SK-N-SH treated with all-trans-retinoic acid at 6 μM for 48 hours (cell line): ENCODE results near the gene ADAMTS13.
A peak's percentile ranks its signal among the peaks of the same experiment; 100 is the strongest.

Experiments
- ATAC-seq: fragments of 200-7000 bp; cut with Tn5 transposase; 3 replicates; pipeline ENCODE4 v1.9.1; 2020; ENCODE audit warnings: mild to moderate bottlenecking, moderate library complexity
- ARNTL ChIP-seq: fragments of 450-650 bp; formaldehyde crosslinking; IDR thresholded peaks from 2 replicates; pipeline ENCODE4 v1.5.0; 2020; ENCODE audit warnings: low read depth, mild to moderate bottlenecking, moderate library complexity, borderline replicate concordance
- BACH2 ChIP-seq: fragments of 250-450 bp; sonication (Bioruptor Pico); IDR thresholded peaks from 2 replicates; pipeline ENCODE4 v1.9.0; 2021; ENCODE audit warnings: mild to moderate bottlenecking, borderline replicate concordance
- CSDC2 ChIP-seq: fragments of 250-450 bp; sonication (Bioruptor Pico); IDR thresholded peaks from 2 replicates; pipeline ENCODE4 v1.5.0; 2020; ENCODE audit warnings: mild to moderate bottlenecking, moderate library complexity
- ESRRG ChIP-seq: fragments of 250-450 bp; sonication (Bioruptor Pico); IDR thresholded peaks from 2 replicates; pipeline ENCODE4 v1.6.1; 2021; ENCODE audit warnings: mild to moderate bottlenecking
- GLIS3 ChIP-seq: fragments of 250-450 bp; sonication (Bioruptor Pico); IDR thresholded peaks from 2 replicates; pipeline ENCODE4 v1.5.0; 2020; ENCODE audit warnings: mild to moderate bottlenecking, moderate library complexity
- ISL1 ChIP-seq: fragments of 250-450 bp; sonication (Bioruptor Pico); IDR thresholded peaks from 2 replicates; pipeline ENCODE4 v2.1.2; 2022; ENCODE audit warnings: mild to moderate bottlenecking, moderate library complexity
- OSR1 ChIP-seq: fragments of 250-450 bp; sonication (Bioruptor Pico); IDR thresholded peaks from 2 replicates; pipeline ENCODE4 v1.8.0; 2022; ENCODE audit warnings: moderate library complexity, mild to moderate bottlenecking, inconsistent platforms
- POU6F1 ChIP-seq: fragments of 250-450 bp; sonication (Bioruptor Pico); IDR thresholded peaks from 2 replicates; pipeline ENCODE4 v1.8.0; 2021; ENCODE audit warnings: low read depth, mild to moderate bottlenecking, moderate library complexity, borderline replicate concordance
- RARB ChIP-seq: fragments of 250-450 bp; sonication (Bioruptor Pico); IDR thresholded peaks from 2 replicates; pipeline ENCODE4 v1.8.0; 2021; ENCODE audit warnings: mild to moderate bottlenecking, moderate library complexity
- SNAI2 ChIP-seq: fragments of 250-450 bp; sonication (Bioruptor Pico); IDR thresholded peaks from 2 replicates; pipeline ENCODE4 v1.5.0; 2020; ENCODE audit warnings: mild to moderate bottlenecking, moderate library complexity
- TCF4 ChIP-seq: fragments of 250-450 bp; sonication (Bioruptor Pico); IDR thresholded peaks from 2 replicates; pipeline ENCODE4 v1.8.0; 2021; ENCODE audit warnings: mild to moderate bottlenecking, moderate library complexity, borderline replicate concordance
- TOX ChIP-seq: fragments of 250-450 bp; sonication (Bioruptor Pico); IDR thresholded peaks from 2 replicates; pipeline ENCODE4 v1.8.0; 2021; ENCODE audit warnings: mild to moderate bottlenecking, moderate library complexity, borderline replicate concordance
- TSHZ2 ChIP-seq: fragments of 250-450 bp; sonication (Bioruptor Pico); IDR thresholded peaks from 2 replicates; pipeline ENCODE4 v1.5.0; 2020; ENCODE audit warnings: mild to moderate bottlenecking, moderate library complexity
- ZC3H10 ChIP-seq: fragments of 250-450 bp; sonication (Bioruptor Pico); IDR thresholded peaks from 2 replicates; pipeline ENCODE4 v1.5.1; 2021; ENCODE audit warnings: mild to moderate bottlenecking, moderate library complexity
- ZFP3 ChIP-seq: fragments of 250-450 bp; sonication (Bioruptor Pico); IDR thresholded peaks from 2 replicates; pipeline ENCODE4 v1.5.0; 2020; ENCODE audit warnings: mild to moderate bottlenecking, moderate library complexity
- ZFP30 ChIP-seq: fragments of 450-650 bp; formaldehyde crosslinking; IDR thresholded peaks from 2 replicates; pipeline ENCODE4 v1.5.0; 2022; ENCODE audit warnings: mild to moderate bottlenecking, moderate library complexity
- ZNF565 ChIP-seq: fragments of 450-650 bp; formaldehyde crosslinking; conservative IDR thresholded peaks from 2 replicates; pipeline ENCODE4 v1.5.0; 2020; ENCODE audit warnings: low read depth, mild to moderate bottlenecking, moderate library complexity
- ZNF70 ChIP-seq: fragments of 450-650 bp; formaldehyde crosslinking; IDR thresholded peaks from 2 replicates; pipeline ENCODE4 v1.5.0; 2020; ENCODE audit warnings: mild to moderate bottlenecking, moderate library complexity
- ZNF8 ChIP-seq: fragments of 450-650 bp; formaldehyde crosslinking; IDR thresholded peaks from 2 replicates; pipeline ENCODE4 v1.5.0; 2020; ENCODE audit warnings: mild to moderate bottlenecking, moderate library complexity
- TF ChIP-seq, protein P1 (sequence below): fragments of 250-450 bp; sonication (Bioruptor Pico); IDR thresholded peaks from 2 replicates; pipeline ENCODE4 v1.8.0; 2020; ENCODE audit warnings: mild to moderate bottlenecking, moderate library complexity, borderline replicate concordance
- TF ChIP-seq, protein P2 (sequence below): fragments of 250-450 bp; sonication (Bioruptor Pico); IDR thresholded peaks from 2 replicates; pipeline ENCODE4 v1.5.1; 2021; ENCODE audit warnings: mild to moderate bottlenecking, moderate library complexity

The ADAMTS13 gene

GRCh38 chr9:133421615-133422542, at the start of gene ADAMTS13:
Gene ADAMTS13 (plus strand): TSS chr9:133422367. CDS start chr9:133422444, 77 bp downstream.
- no peak for ATAC-seq
- TF ChIP-seq ZC3H10, result no peak
- TF ChIP-seq ZNF8, result no peak
- TF ChIP-seq SNAI2 (CRISPR knock-in tag), result no peak
- TF ChIP-seq, all 23 proteins: peak for 0

- ATAC-seq, result no peak
- no peak for TF ChIP-seq ZNF8
- TF ChIP-seq, protein P1, sequence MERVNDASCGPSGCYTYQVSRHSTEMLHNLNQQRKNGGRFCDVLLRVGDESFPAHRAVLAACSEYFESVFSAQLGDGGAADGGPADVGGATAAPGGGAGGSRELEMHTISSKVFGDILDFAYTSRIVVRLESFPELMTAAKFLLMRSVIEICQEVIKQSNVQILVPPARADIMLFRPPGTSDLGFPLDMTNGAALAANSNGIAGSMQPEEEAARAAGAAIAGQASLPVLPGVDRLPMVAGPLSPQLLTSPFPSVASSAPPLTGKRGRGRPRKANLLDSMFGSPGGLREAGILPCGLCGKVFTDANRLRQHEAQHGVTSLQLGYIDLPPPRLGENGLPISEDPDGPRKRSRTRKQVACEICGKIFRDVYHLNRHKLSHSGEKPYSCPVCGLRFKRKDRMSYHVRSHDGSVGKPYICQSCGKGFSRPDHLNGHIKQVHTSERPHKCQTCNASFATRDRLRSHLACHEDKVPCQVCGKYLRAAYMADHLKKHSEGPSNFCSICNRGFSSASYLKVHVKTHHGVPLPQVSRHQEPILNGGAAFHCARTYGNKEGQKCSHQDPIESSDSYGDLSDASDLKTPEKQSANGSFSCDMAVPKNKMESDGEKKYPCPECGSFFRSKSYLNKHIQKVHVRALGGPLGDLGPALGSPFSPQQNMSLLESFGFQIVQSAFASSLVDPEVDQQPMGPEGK (CRISPR knock-in tag), result no peak
- TF ChIP-seq ZNF565 (CRISPR knock-in tag), result no peak
- TF ChIP-seq ISL1 (CRISPR knock-in tag), result no peak
- no peak for TF ChIP-seq ESRRG
- no peak for TF ChIP-seq TSHZ2 (CRISPR knock-in tag)
- TF ChIP-seq BACH2 (CRISPR knock-in tag), result no peak
- TF ChIP-seq GLIS3 (CRISPR knock-in tag), result no peak
- TF ChIP-seq POU6F1 (CRISPR knock-in tag), result no peak
- no peak for TF ChIP-seq CSDC2
- TF ChIP-seq OSR1 (CRISPR knock-in tag), result no peak
- no peak for TF ChIP-seq TCF4
- TF ChIP-seq TOX (CRISPR knock-in tag), result no peak
- no peak for TF ChIP-seq ZC3H10
- no peak for TF ChIP-seq ARNTL
- TF ChIP-seq RARB (CRISPR knock-in tag), result no peak
These were observed 47.5 kb upstream of the ADAMTS13 start for GRCh38 chr9:133374612-133375115.

DNA sequence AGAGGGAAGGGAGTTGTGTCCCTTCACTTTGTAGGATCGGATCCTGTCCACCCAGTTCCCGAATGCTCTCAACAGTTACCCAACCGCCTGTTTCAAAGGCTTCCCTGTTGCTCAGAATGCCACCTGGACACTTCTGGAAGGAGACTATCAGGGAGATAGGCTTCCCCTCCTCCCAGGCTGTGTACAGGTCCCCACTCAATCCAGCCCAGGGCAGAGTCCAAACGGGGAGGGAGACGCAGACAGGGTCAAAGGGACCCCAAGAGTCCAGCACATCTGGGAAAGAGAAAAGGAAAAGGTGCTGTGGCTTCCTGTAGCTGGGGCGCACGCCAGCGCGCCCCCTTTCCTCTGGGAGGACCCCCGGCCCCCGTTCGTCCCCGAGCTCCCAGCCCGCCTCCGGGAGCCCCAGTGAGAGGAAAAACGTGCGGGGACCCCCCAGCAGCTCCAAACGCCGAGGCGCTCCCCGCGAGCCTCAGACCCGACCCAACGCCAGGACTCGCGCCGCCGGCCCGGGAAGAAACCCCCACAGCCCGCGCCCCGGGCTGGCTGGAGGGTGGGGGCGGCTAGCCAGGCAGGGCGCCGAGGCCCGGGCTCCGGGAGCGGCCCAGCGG, 46.9 kb upstream of the ADAMTS13 start:
- peak; percentile 32 for ATAC-seq
- TF ChIP-seq ZFP30 (CRISPR knock-in tag), result no peak
- TF ChIP-seq SNAI2 (CRISPR knock-in tag), result no peak
- TF ChIP-seq ZNF70 (CRISPR knock-in tag), result no peak
- TF ChIP-seq, protein P2, sequence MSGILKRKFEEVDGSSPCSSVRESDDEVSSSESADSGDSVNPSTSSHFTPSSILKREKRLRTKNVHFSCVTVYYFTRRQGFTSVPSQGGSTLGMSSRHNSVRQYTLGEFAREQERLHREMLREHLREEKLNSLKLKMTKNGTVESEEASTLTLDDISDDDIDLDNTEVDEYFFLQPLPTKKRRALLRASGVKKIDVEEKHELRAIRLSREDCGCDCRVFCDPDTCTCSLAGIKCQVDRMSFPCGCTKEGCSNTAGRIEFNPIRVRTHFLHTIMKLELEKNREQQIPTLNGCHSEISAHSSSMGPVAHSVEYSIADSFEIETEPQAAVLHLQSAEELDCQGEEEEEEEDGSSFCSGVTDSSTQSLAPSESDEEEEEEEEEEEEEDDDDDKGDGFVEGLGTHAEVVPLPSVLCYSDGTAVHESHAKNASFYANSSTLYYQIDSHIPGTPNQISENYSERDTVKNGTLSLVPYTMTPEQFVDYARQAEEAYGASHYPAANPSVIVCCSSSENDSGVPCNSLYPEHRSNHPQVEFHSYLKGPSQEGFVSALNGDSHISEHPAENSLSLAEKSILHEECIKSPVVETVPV (CRISPR knock-in tag), result no peak
- TF ChIP-seq, protein P1 (CRISPR knock-in tag), result no peak
- no peak for TF ChIP-seq TOX (CRISPR knock-in tag)
- TF ChIP-seq ZNF8, result no peak
- no peak for TF ChIP-seq ZFP3 (CRISPR knock-in tag)
